DND-41 (cell line): ENCODE results near the gene TMEM271.
"Not testable (repeated sequence)": the region's sequence is repeated elsewhere in the genome, so short reads cannot be mapped to it uniquely, and the experiment has no call there.

Source experiments
- ATAC-seq: fragments of 200-7000 bp; cut with Tn5 transposase; 3 replicates; pipeline ENCODE4 v1.9.1; 2021; ENCODE audit warnings: low read depth; ENCODE audit not compliant: insufficient read depth
- DNase-seq: peaks from one replicate; pipeline ENCODE4 v3.0.0-alpha.2; 2020
- H2AFZ ChIP-seq: 2 replicates; pipeline ENCODE4 v1.6.0; 2012; ENCODE audit warnings: low read depth, low read length
- H3K27ac ChIP-seq: 2 replicates; pipeline ENCODE4 v1.5.1; 2012; ENCODE audit warnings: low read length, inconsistent platforms
- H3K27me3 ChIP-seq: fragments of 200-600 bp; sonication (generic); 2 replicates; pipeline ENCODE4 v1.6.0; 2012; ENCODE audit warnings: low read length, mild to moderate bottlenecking, inconsistent platforms; ENCODE audit not compliant: insufficient read depth, poor library complexity
- H3K36me3 ChIP-seq: 2 replicates; pipeline ENCODE4 v1.5.1; 2012; ENCODE audit warnings: low read length, inconsistent platforms; ENCODE audit not compliant: insufficient read depth
- H3K4me1 ChIP-seq: 2 replicates; pipeline ENCODE4 v1.5.1; 2012; ENCODE audit warnings: mild to moderate bottlenecking, low read length; ENCODE audit not compliant: insufficient read depth
- H3K4me2 ChIP-seq: 2 replicates; pipeline ENCODE4 v1.6.0; 2012; ENCODE audit warnings: mild to moderate bottlenecking, moderate library complexity, low read length, inconsistent platforms; ENCODE audit not compliant: insufficient read depth
- H3K4me3 ChIP-seq, 2 experiments: fragments of 200-600 bp in 1 of 2; shearing (Covaris generic) in 1 of 2; 2 replicates each; pipeline ENCODE4 v1.5.1; 2012 to 2016; ENCODE audit warnings: inconsistent platforms in 2 of 2, low read length in 2 of 2, mild to moderate bottlenecking in 2 of 2, low read depth in 1 of 2, moderate library complexity in 1 of 2
- H3K79me2 ChIP-seq: 2 replicates; pipeline ENCODE4 v1.6.0; 2012; ENCODE audit warnings: low read length, inconsistent platforms; ENCODE audit not compliant: insufficient read depth
- H3K9ac ChIP-seq: 2 replicates; pipeline ENCODE4 v1.6.0; 2012; ENCODE audit warnings: low read depth, mild to moderate bottlenecking, inconsistent platforms, low read length, moderate library complexity
- H3K9me3 ChIP-seq: 2 replicates; pipeline ENCODE4 v1.5.1; 2012; ENCODE audit warnings: low read length, moderate library complexity, mild to moderate bottlenecking, inconsistent platforms; ENCODE audit not compliant: insufficient read depth, severe bottlenecking
- H4K20me1 ChIP-seq: 2 replicates; pipeline ENCODE4 v1.6.0; 2012; ENCODE audit warnings: low read length; ENCODE audit not compliant: insufficient read depth
- EZH2 ChIP-seq: IDR thresholded peaks from 3 replicates; pipeline ENCODE4 v1.6.1; 2012; ENCODE audit warnings: borderline replicate concordance, low read depth, mild to moderate bottlenecking, moderate library complexity, low read length, inconsistent platforms; ENCODE audit not compliant: severe bottlenecking
- TF ChIP-seq, protein P1 (sequence below): IDR thresholded peaks from 2 replicates; pipeline ENCODE4 v1.5.1; 2012; ENCODE audit warnings: borderline replicate concordance, low read length, moderate library complexity, mild to moderate bottlenecking; ENCODE audit not compliant: poor library complexity, severe bottlenecking; ENCODE audit errors: extremely low read depth

TMEM271 gene

GRCh38 chr4:555566-556275 lies 20.4 kb downstream of the TMEM271 start:
- no peak for DNase-seq
- TF ChIP-seq, protein P1, sequence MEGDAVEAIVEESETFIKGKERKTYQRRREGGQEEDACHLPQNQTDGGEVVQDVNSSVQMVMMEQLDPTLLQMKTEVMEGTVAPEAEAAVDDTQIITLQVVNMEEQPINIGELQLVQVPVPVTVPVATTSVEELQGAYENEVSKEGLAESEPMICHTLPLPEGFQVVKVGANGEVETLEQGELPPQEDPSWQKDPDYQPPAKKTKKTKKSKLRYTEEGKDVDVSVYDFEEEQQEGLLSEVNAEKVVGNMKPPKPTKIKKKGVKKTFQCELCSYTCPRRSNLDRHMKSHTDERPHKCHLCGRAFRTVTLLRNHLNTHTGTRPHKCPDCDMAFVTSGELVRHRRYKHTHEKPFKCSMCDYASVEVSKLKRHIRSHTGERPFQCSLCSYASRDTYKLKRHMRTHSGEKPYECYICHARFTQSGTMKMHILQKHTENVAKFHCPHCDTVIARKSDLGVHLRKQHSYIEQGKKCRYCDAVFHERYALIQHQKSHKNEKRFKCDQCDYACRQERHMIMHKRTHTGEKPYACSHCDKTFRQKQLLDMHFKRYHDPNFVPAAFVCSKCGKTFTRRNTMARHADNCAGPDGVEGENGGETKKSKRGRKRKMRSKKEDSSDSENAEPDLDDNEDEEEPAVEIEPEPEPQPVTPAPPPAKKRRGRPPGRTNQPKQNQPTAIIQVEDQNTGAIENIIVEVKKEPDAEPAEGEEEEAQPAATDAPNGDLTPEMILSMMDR = no peak
- TF ChIP-seq EZH2 = no peak
- H3K4me3 ChIP-seq = no peak overlapping the region
- H3K4me2 ChIP-seq = no peak overlapping the region
- no peaks in the 10 kb centered on the region for H3K27me3 ChIP-seq
- no peaks in the 10 kb centered on the region for H3K4me1 ChIP-seq
- H3K9me3 ChIP-seq = peaks cover 10% of the 10 kb centered on the region
- H3K9ac ChIP-seq = no peak overlapping the region
- no peak overlapping the region for H3K27ac ChIP-seq
- H3K79me2 ChIP-seq = no peaks in the 10 kb centered on the region
- ATAC-seq = no peak
- no peaks in the 10 kb centered on the region for H4K20me1 ChIP-seq
- no peak overlapping the region for H2AFZ ChIP-seq
- no peaks in the 10 kb centered on the region for H3K36me3 ChIP-seq

GRCh38 chr4:554793-555320 lies 21.2 kb downstream of the TMEM271 start:
- peaks cover 10% of the 10 kb centered on the region for H3K9me3 ChIP-seq
- H3K9ac ChIP-seq, ATAC-seq, H3K27me3 ChIP-seq, H3K36me3 ChIP-seq, H3K79me2 ChIP-seq, H3K4me3 ChIP-seq, H3K27ac ChIP-seq, H3K4me1 ChIP-seq, DNase-seq, H3K4me2 ChIP-seq, H2AFZ ChIP-seq, H4K20me1 ChIP-seq: not testable (repeated sequence)

- TF ChIP-seq, protein P1 = no peak
- TF ChIP-seq EZH2 = no peak
- H4K20me1 ChIP-seq = no peaks in the 10 kb centered on the region
- H3K36me3 ChIP-seq = no peaks in the 10 kb centered on the region
- no peak overlapping the region for H3K9ac ChIP-seq
- DNase-seq (no peak), ATAC-seq (no peak)
- no peak overlapping the region for H3K4me2 ChIP-seq
- peaks cover 10% of the 10 kb centered on the region for H3K9me3 ChIP-seq
- H3K79me2 ChIP-seq = no peaks in the 10 kb centered on the region
- no peaks in the 10 kb centered on the region for H3K27me3 ChIP-seq
- no peak overlapping the region for H3K4me3 ChIP-seq
- no peak overlapping the region for H2AFZ ChIP-seq
- no peaks in the 10 kb centered on the region for H3K4me1 ChIP-seq
- H3K27ac ChIP-seq = no peak overlapping the region
Observed at GRCh38 chr4:552019-552418, 24.1 kb downstream of the TMEM271 start.

GRCh38 chr4:550268-550667 lies 25.8 kb downstream of the TMEM271 start:
- not testable (repeated sequence) for H3K4me1 ChIP-seq, H3K9me3 ChIP-seq, H3K4me3 ChIP-seq, H3K36me3 ChIP-seq, H3K27ac ChIP-seq, DNase-seq, H3K27me3 ChIP-seq, H3K79me2 ChIP-seq, H3K9ac ChIP-seq, H4K20me1 ChIP-seq, H2AFZ ChIP-seq, ATAC-seq, H3K4me2 ChIP-seq
